HK-2 (cell line): ENCODE measurements around the gene ANKS1B.

Source experiments
- DNase-seq: peaks from one replicate; pipeline ENCODE4 v3.0.0-alpha.2; 2018; ENCODE audit not compliant: unreplicated experiment

ANKS1B gene

DNA sequence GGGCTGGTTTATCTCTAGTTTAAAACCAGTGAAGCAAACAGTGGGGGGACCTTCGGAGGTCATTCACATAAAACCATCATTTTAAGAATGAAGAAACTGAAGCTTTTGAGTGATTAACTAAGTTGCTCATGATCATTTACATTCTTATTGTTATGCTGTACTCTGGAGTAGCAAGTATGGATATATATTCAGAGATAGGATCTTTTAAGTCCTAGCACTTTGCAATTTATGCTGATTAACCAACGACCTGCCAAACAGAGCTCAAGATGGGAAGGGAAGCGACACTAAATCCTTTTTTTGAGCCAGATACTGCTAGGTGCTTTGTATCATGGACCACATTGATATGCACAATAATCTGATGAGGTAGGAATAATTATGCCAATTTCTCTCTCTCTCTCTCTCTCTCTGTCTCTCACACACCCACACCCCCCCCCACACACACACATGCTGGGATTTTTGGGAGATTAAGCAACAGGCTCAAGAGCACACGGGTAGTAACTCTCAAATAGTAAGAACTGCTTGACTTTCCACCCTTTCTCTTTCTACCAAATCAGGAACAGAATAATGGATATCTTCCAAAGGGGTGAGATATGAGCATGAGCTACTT is 1036.3 kb downstream of the ANKS1B start:
- no peak for DNase-seq

DNA sequence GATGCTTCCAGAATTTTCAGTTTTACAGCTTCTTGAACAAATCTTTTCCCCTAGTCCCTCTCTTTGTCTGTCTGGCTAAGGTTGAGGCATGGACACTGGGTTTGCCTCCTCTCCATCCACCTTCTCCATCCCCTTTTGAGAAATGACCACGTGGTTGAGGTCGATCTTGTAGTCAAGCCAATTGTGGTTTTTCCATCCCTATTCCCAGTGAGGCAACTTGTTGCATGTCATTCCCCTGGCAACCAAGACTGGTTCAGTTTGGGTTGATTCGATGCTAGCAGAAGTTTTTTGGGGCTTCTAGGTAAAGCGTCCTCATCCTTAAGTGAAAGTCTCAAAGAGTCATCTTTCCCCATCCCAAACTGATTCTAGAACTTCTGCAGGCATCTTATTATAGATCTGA is 1038.9 kb downstream of the ANKS1B start:
- no peak for DNase-seq

DNA sequence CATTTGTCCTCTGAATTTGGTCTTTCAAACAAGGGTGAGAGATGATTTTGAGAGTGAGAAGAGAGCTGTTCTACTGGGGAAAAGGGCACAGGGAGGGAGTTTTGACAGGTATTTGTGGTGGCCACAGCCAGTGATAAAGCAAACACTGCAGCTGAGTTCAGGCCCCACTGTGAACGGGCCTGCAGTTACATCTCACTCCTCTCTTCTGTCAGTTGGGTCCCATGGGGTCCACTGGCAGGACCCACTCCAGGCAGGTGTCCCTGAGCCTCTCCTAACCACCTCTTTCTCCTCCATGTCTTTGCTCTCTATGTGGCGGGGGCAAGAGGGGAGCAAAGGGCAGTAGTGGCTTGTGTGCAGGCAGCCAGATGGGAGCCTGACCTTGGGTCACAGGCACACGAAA is 1044.8 kb downstream of the ANKS1B start:
- no peak for DNase-seq

DNA sequence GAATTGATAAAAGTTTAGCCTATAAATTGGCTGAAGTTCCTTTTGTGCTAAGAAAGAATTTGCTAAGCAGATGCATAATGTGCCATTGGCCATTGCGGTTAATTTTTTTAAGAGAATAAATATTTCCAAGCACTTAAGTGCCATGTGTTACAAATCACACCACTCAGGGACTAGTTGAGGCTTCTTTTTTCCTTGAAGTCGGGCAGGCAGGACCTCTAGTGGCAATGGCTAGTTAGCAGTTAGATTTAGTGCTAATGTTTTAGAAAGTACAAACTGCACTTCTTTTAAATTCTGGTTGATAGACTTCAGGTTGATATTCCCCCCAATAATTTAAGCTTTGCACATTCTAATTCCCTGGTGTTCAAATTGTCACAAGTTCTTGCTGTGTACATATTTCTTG is 1045.4 kb downstream of the ANKS1B start:
- DNase-seq: no peak

DNA sequence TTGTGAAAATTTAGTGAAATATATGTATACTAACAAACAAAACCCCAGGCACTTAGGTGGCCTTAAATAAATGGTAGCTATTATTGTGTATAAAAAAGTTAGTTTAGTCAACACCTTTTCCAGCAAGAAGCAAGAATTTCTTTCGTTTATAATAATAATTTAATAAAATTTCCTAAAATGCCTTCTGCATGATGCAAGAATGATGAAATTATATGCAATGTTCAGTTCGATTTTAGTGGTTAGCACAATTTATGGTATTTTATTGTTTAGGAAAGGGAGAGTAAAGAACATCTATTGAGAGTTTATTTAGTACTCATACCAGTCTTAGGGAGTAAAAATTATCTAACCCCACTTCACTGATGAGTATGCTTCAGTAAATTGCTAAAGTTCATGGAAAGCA is 1048.9 kb downstream of the ANKS1B start:
- no peak for DNase-seq

DNA sequence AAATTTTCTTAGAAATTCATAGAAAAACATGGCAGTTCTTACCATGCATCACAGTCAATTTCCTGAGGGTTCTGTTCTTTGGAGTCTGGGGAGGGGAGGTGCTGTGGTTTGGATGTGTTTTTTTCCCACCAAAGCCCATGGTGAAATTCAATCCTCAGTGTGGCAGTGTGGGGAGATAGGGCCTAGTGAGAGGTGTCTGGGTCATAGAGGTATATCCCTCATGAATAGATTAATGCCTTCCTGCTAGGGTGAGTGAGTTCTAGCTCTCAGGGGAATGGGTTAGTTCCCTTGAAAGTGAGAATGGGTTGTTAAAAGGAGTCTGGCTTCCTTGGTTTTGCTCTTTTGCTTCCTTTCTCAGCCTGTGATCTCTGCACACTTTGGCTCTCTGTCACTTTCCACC is 1061.9 kb downstream of the ANKS1B start:
- no peak for DNase-seq

DNA sequence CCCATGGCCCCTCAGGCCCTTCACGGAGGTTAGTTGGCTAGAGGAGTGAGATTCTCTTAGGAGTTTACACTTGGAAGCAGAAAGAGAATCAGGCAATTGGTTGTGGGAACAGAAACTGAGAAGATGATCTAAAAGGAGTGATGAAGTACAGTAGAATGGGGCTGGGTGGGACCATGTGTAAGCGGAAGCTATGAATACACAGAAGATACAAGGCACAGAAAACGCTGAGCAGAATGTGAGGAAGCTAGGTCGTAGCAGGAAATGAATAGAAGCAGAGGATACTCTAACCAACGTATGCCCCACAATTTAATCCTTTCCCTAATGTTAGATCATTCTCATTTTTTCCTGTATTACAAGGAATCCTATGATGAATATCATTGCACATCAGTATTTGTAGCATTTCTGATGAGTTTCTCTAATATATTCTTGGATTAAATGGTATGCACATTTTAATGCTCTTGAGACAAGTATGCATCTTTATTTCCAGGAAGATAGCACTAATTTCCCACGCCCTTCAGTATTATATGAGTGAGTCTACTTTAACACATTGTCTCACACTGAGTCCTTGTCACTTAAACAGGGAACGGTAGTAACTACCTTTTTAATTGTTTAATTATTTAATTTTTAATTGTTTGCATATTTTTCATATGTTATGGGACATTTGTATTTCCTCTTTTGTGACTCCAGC is 1066.4 kb downstream of the ANKS1B start:
- no peak for DNase-seq

DNA sequence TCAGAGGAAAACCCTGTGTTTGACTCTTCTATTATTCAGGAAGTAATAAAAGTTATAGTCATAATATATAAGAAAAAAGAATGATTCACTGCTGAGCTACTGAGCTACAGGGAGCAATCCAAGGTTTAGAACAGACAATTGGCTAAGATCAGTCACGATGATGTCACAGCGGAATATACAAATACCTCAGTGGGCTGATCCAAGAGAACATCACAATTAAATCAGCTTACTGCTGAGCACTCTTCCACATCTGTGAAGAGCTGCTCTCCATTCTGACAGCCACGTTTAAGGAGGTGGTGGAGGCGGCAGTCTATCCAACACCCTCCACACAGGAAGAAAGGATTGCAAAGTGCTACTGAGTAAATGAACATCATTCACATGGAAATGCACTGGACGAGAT is 1068.6 kb downstream of the ANKS1B start:
- no peak for DNase-seq

DNA sequence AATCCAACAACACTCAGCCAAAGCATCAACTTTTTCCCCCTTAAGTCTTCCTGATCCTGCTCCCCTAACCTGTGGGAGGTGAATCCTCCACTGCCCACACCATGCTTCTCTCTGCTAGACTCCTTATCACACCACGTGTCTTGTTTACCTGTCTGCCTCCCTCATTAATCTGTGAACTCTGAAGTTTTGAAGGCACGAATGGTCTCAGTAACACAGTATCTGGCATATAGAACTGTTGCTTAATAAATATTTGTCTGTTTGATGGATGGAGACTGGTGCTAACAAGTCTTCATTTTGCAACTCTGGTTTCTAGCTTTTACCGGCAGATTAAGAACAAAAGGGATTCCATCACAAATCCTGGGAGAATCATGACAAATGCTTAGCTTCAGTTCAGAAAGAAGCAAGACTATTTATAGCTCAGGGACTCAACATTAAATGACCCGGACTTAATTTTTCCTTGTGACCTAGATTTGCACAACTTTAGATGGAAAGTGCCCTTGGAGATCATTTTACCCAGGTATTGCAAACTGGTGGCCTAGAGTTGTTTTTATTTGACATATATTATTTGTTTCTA is 1072.2 kb downstream of the ANKS1B start:
- DNase-seq: no peak

DNA sequence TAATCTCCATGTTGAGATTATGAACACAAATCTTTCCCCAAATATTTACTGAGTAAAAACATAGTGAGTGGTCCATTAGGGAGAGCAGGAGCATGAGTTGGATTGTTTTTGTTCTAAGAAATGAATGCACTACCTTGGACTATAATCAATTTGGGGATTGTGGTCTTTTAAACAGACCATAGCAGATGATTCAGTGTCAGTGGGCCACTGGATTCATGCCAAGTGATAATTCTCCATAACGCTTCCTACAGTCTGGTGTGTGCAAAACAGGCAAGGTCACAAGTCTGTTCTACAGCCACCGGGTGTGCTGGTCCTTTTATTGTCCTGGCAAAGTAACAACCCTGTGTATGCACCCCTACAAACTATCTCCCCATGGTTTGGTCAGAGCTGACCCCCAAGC is 1073.3 kb downstream of the ANKS1B start:
- no peak for DNase-seq

DNA sequence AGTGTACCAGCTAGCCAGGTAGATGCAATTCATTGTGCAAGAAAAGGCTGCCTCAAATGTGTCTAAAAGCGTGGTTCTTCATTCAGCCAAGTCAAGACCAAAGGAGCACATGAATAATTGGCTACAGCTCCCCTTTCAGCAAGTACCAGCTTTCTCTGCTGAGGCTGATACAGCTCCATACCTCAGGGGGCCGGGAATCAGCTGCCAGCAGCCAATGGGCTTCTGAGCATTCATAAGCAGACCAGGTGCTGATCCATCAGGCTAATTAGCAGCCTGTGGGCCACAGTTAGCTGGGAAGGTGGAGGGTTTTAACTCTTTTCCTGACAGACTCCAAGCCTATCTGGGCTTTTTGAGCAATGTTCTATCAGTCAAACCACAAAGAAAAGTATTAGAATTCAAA is 1075.0 kb downstream of the ANKS1B start:
- no peak for DNase-seq

DNA sequence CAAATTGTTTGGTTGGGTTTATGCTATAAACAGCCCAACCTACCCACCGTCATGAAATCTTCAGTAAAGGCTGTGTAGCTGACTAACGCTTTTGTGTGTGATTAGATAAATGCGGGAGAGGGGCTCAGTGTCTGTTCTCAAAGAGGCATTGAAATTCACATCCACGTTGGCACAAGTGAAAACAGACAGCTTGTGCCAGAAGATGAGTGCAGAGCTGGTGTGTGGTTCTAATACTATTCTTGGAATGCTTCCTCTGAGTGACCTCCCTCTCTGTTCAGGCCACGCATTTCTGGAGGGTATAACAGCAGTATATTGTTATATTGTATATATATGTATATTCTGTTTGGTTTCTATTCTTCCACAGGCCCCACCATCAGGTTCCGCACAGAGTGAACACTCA is 1075.9 kb downstream of the ANKS1B start:
- no peak for DNase-seq

DNA sequence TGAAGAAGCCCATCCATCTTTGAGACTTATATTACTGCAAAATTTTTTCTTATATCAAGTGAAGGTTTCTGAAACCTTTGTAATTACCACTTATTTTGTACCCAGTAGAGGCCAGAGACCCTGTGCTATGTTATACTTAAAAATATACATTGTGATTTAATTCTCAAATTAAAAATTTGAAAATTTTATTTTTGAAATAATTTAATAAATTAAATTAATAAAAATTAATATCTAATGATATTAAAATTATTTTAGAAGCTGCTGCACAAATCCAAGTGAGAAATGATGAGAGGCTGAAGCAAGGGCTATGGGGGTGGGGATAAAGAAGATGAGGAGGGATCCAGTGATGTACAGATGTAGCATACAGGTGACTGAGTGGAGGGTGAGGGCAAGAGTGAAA is 1080.9 kb downstream of the ANKS1B start:
- no peak for DNase-seq

DNA sequence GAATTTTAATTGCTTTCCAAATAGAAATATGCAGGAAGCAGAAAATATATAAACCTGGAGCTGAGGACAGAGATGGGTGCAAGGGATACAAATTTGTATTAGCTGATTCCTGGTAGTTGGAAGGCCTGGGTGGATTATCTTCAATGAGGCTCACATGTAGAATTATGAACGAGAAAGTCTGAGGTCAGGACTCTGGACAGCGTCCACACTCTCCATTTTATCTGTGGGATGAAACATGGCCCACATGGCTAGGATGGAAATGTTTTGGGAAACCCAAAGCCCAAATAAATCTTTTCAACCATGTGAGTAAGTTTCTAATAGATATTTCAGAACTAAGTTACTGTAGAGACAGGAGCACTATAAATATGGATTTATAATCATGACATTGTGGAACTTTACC is 1083.5 kb downstream of the ANKS1B start:
- DNase-seq: no peak

DNA sequence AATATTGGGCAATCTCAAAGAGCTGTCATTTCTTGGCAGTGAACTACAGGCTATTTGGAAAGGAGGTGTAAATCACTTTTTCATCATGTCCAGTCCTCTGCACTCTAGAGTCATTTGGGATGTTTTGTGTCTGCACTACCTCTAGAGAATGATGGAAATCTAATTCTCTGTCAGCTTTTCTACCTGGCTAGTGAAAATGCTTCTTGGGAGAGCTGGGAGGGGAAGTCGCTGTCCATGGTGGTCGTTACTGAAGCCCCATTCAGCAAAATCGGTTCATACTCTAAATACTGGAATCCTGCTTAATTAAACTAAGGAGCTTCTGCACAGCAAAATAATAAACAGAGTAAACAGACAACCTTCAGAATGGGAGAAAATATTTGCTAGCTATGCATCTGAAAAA is 1087.8 kb downstream of the ANKS1B start:
- no peak for DNase-seq

DNA sequence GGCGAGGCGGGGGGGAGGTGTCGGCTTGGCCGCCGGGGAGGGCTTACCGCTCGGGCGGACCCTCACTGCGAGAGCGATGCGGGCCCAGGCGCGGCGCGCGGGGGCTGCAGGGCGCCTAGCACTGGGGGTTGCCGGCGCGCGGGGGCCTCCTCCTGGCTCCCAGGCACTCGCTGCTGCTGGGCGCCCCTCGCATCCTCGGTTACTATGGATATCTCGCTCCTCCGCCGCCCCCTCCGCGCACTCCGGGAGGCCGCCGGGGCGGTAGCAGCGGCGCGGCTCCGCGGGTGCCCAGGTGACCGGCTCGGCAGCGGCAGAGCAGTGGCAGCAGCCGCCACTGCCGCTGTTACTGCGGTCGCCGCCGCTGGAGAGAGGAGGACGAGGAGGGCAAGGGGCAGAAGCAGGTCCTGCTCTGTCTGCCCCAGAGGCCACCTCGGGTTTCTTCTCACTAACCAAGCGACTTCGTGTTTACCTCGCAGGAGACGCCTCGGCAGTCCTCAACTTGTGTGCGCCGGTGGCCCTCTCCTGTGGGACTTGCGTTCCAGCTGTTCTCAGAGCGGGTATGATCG is 1089.6 kb downstream of the ANKS1B start:
- no peak for DNase-seq

DNA sequence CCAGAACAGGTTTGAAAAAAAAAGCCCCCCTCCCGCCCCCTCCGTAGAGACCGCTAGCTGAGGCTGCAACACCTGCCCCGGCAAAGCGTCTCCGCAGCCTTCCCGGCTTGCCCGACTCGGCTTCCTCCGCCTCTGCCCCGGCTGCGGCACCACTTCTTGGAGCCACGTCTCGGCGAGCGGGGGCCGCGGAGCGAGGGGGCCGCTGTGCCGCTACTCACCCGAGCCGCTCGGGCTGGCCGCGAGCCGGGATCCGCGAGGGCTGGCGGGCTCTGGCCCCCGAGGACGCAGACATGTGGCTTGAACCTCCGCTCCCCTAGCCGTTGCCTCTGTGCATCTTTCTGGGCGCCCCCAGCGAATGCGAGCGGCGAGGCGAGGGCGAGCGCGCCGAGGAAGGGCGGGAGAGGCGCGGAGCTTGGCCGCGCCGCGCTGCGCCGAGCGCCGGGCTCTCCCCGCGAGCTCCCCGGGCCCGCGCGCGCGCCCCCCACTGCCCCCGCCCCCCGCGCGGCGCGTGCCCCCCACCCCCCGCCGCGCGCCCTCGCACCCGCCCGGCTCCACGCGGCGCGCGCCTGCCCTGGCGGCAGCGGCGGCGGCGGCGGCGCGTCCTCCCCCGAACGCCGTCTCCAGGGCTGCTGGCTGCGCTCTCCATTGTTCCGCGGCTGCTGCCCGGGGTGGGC is 1090.2 kb downstream of the ANKS1B start:
- no peak for DNase-seq

DNA sequence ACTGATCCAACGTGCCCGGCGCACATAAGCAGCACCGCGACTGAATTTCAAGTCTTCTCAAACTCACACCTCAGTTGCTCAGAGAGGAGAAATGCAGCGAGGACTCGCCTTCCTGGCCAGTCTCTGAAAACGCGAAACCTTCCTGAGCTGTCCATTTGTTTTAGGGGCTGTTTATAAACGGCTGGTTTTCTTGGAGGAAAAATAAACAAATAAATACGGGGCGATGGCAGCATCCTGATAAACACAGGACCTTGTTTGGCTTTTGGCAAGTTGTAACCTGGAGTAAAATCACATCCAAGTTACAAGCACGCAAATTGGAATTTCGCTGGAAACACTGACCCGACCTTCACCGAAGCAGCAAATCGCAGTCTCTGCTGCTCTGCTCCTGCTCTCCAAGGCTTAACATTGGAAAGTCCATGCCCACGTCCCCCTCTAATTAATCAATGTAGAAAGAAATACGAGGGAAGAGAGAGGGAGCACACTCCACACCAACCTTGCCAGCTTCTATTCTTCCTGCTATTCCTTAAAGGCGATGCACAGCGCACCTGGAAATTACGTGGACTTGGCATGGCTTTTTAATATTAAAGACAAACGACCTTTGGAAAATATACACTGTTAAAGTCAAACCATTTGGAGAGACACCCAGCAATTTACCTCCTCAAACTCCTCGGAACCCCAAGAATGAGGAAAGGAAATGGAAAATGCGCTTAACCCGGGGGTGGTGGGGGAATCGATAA is 1090.9 kb downstream of the ANKS1B start:
- no peak for DNase-seq

DNA sequence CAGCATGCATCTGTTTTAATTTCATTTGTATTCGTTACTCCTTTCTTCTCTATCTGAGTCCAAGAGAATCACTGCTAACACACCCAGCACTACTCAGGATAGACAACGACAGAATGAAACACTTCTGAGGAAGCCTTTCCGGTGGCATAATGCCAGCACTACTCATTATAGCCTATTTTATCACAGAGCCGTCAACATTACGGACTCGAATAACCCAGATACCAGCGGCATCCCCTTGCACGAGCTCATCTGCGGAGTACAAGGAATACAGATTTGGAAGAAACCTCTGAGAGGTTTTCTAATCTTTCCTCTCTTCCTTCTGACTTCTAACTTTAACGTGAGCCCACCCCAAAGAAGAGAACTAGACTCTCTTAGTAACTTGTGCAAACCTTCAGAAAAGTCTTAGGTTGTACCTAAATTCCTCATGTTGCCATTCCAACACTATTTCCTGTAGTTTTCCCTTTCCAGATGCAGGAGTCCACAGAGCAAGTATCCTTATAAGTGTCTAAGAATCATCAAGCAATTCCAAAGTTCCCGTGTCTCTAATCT is 1091.5 kb downstream of the ANKS1B start:
- no peak for DNase-seq

DNA sequence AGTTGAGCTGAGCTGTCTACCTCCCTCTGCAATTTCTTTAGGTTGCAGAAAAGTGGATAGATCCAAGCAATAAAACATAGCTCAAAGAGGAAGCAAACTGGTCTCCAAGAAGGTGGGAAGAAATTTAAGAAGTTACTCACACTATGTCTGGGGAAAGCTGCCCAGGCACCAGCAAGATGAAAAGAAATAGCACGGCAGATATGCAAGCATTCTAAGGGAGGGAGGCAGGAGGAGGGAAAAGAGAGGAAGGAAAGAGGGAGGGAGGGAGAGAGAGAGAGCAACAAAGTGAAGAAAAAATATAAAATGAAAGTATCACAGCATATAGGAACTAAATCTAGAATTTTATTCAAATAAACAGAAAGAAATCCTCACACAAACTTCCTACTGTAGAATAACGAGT is 1099.0 kb downstream of the ANKS1B start:
- no peak for DNase-seq

DNA sequence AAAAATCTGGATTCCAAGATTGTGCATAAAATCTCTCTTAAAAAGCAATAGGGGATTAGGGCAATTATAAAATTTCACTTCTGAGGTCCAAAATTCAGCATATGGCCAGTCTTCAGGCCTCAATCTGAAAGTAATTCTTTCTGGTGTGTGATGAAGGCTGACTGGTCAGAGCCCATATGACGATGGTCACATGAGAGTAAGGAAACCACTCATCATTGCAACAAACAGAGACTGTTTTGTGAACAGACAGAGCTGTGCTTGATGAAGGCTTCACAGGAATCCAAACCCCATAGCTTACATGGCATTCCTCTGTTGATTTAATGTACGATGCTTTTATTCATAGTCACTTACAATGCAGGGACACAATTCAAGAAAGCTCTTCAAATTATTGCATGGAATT is 1101.5 kb downstream of the ANKS1B start:
- no peak for DNase-seq

DNA sequence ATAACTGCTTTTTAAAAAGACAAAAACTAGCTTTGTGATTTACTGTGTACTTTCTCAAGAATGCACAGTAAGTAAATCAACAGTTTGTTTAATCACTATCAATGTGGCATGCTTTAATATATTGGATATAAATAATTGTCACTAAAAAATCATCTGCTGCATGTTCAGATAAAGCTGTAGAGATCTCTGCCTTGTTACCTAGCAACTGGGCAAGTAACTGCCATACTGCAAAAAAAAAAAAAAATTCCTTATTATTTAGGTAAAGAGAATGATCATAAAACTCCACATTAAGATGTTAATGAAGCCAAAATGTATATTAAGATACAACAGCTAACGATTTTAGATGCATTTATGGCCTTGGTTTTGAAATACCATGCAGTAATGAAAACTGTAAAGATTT is 1102.2 kb downstream of the ANKS1B start:
- no peak for DNase-seq
